ENCODE results near the gene BIK. TPM values are rescaled to one million over a fixed set of nuclear protein-coding genes. Genes with fewer than 3 reads are reported as not detected.
A peak's percentile ranks its signal among the peaks of the same experiment; 100 is the strongest.

Gene BIK
- total RNA-seq, 1 donor from 2014 or later, result 0.97 TPM

DNA sequence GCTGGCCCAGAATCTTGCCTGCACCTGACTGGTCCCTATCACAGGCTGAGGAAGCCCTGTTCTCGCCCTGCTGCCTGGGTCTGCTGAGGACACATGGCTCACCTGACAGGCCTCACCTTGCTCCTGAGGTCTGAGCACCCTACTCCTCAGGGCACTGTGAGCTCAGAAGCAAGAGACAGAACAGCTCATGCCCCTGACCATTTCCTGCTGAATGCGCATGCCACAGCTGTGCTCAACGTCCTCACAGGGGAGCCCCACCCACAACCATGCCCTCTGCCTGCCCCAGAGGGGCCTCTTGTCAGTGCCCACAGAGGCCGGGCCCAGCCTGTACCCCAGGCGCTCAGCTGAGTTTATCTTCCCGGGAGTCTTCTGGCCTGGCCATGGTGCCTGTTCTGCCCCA, 38.0 kb downstream of the BIK start:
- peaks cover 5% of the 10 kb centered on the region for H3K27me3 Mint-ChIP-seq (ENCODE audit: unreplicated experiment)
- H3K4me3 Mint-ChIP-seq (ENCODE audit: unreplicated experiment), result no peak overlapping the region
- no peak for TF ChIP-seq CTCF (IDR thresholded peaks at IDR 0.05; ENCODE audit: unreplicated experiment)
- no peaks in the 10 kb centered on the region for H3K36me3 Mint-ChIP-seq (ENCODE audit: low read depth, unreplicated experiment)
- no peak for DNase-seq (ENCODE audit: low spot score)
- no peak overlapping the region for H3K27ac Mint-ChIP-seq (ENCODE audit: unreplicated experiment)
- peaks cover 12% of the 10 kb centered on the region for H3K4me1 Mint-ChIP-seq (ENCODE audit: unreplicated experiment)
- no peaks in the 10 kb centered on the region for H3K9me3 Mint-ChIP-seq (ENCODE audit: unreplicated experiment)

DNA sequence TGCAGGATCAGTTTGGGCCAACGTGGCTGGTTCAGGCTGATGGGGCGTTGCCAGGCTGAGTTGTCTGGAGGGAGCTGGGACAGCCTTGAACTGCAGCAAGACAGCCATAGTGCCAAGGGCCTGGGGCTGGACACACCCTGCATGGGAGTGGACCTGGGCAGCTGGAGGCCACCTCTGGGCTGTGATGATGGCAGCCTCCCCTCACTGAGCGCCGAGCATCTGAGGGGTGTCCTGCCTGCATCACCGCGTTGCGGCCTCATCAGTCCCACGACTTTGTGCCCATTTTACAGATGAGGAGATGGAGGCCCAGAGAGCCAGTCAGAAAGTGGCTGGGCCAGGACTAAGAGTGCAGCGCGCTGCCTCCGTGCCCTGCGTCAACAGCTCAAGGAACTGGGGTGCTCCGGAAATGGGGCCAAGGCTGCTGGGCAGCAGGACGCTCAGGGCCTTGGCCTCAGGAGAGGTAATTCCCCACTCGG, 40.2 kb downstream of the BIK start:
- H3K36me3 Mint-ChIP-seq (ENCODE audit: low read depth, unreplicated experiment), result no peaks in the 10 kb centered on the region
- H3K4me1 Mint-ChIP-seq (ENCODE audit: unreplicated experiment), result peaks cover 12% of the 10 kb centered on the region
- no peak for TF ChIP-seq CTCF (IDR thresholded peaks at IDR 0.05; ENCODE audit: unreplicated experiment)
- no peak overlapping the region for H3K27ac Mint-ChIP-seq (ENCODE audit: unreplicated experiment)
- H3K27me3 Mint-ChIP-seq (ENCODE audit: unreplicated experiment), result peaks cover 7% of the 10 kb centered on the region
- H3K9me3 Mint-ChIP-seq (ENCODE audit: unreplicated experiment), result no peaks in the 10 kb centered on the region
- peak overlapping the region; percentile 90 for H3K4me3 Mint-ChIP-seq (ENCODE audit: unreplicated experiment)
- no peak for DNase-seq (ENCODE audit: low spot score)

DNA sequence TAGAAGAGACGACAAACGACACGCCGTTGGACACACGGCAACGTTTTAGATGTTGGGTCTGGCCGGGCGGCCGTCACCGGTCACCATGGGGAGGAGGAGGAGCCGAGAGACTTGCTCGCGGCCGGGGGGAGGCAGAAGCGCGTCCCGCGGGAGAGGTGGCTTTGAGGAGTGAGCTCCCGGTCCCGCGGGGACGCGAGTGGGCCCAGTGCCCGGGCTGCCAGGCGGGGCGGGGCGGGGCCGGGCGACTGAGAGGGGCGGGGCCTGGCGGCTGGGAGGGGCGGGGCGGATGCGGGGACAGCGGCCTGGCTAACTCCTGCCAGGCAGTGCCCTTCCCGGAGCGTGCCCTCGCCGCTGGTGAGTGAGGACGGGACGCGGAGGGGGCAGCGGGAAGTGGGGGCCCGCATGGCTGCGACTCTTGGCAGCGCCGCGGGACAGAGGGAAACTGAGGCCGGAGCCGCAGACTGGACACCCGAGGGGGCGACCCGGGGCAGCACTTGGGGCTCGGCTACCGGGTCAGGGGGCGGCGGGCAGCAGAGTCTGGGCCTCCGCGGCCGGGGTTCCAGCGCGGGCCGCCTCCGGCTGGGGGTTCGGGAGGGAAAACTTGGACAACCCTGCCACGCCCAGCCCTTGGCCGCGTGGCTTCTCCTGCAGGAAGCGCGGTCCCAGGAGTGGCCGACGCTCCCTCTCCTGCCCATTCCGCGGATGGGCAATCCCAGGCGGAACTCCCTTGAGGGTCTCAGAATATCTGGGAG, 40.9 kb downstream of the BIK start, which contains the start of gene TSPO:
Gene TSPO (plus strand): TSS at position 309 of the 752 bp plus-strand sequence. CDS start 7,680 bp downstream, outside the sequence.
- DNase-seq (ENCODE audit: low spot score), result peak; percentile 53
- Mint-ChIP-seq H3K27ac (ENCODE audit: unreplicated experiment) (no peak within 1 kb of the TSS), H3K27me3 (ENCODE audit: unreplicated experiment) (peaks cover 7% of the 10 kb centered on the region), H3K36me3 (ENCODE audit: low read depth, unreplicated experiment) (no peaks in the 10 kb centered on the region), H3K9me3 (ENCODE audit: unreplicated experiment) (no peaks in the 10 kb centered on the region), H3K4me1 (ENCODE audit: unreplicated experiment) (peaks cover 12% of the 10 kb centered on the region), H3K4me3 (ENCODE audit: unreplicated experiment) (peak within 1 kb of the TSS; percentile 90)
- TF ChIP-seq CTCF (IDR thresholded peaks at IDR 0.05; ENCODE audit: unreplicated experiment), result no peak

- no peak for TF ChIP-seq CTCF (IDR thresholded peaks at IDR 0.05; ENCODE audit: unreplicated experiment)
- DNase-seq (ENCODE audit: low spot score), result no peak
- Mint-ChIP-seq H3K4me1 (ENCODE audit: unreplicated experiment) (peaks cover 12% of the 10 kb centered on the region), H3K27me3 (ENCODE audit: unreplicated experiment) (peaks cover 7% of the 10 kb centered on the region), H3K4me3 (ENCODE audit: unreplicated experiment) (no peak overlapping the region), H3K36me3 (ENCODE audit: low read depth, unreplicated experiment) (no peaks in the 10 kb centered on the region), H3K9me3 (ENCODE audit: unreplicated experiment) (no peaks in the 10 kb centered on the region), H3K27ac (ENCODE audit: unreplicated experiment) (no peak overlapping the region)
Observed at GRCh38 chr22:43152003-43152356, 41.4 kb downstream of the BIK start.

GRCh38 chr22:43152357-43153071, 42.0 kb downstream of the BIK start:
- H3K27me3 Mint-ChIP-seq (ENCODE audit: unreplicated experiment), result peaks cover 7% of the 10 kb centered on the region
- H3K9me3 Mint-ChIP-seq (ENCODE audit: unreplicated experiment), result no peaks in the 10 kb centered on the region
- no peak for TF ChIP-seq CTCF (IDR thresholded peaks at IDR 0.05; ENCODE audit: unreplicated experiment)
- H3K27ac Mint-ChIP-seq (ENCODE audit: unreplicated experiment), result no peak overlapping the region
- DNase-seq (ENCODE audit: low spot score), result no peak
- H3K4me1 Mint-ChIP-seq (ENCODE audit: unreplicated experiment), result peaks cover 12% of the 10 kb centered on the region
- no peaks in the 10 kb centered on the region for H3K36me3 Mint-ChIP-seq (ENCODE audit: low read depth, unreplicated experiment)
- H3K4me3 Mint-ChIP-seq (ENCODE audit: unreplicated experiment), result peak overlapping the region; percentile 65
